ENCODE measurements around the gene MYOM1.

MYOM1 gene

GRCh38 chr18:3157086-3157485 lies 62.7 kb downstream of the MYOM1 start:
- Histone ChIP-seq H3K4me3 (ENCODE audit: low read depth, low read length) (no peak overlapping the region), H3K9me3 (ENCODE audit: control insufficient read depth, insufficient read depth, low read depth, low read length) (no peaks in the 10 kb centered on the region), H3K27ac (ENCODE audit: low read depth, low read length) (no peak overlapping the region), H3K27me3 (ENCODE audit: control insufficient read depth, insufficient read depth, low read length) (no peaks in the 10 kb centered on the region), H3K36me3 (ENCODE audit: control insufficient read depth, insufficient read depth, low read length) (no peaks in the 10 kb centered on the region), H3K4me1 (ENCODE audit: control insufficient read depth, insufficient read depth, low read length) (peaks cover under 1% of the 10 kb centered on the region; the same call in 1 of the 2 replicates), H3K9ac (ENCODE audit: low read length) (no peak overlapping the region)

GRCh38 chr18:3156325-3156640 lies 63.5 kb downstream of the MYOM1 start:
- no peaks in the 10 kb centered on the region for H3K36me3 ChIP-seq (ENCODE audit: control insufficient read depth, insufficient read depth, low read length)
- H3K4me1 ChIP-seq (ENCODE audit: control insufficient read depth, insufficient read depth, low read length) = 0 out of 2 replicates have a peak, but pooled peaks cover 2% of the 10 kb centered on the region
- H3K4me3 ChIP-seq (ENCODE audit: low read depth, low read length) = no peak overlapping the region
- H3K9ac ChIP-seq (ENCODE audit: low read length) = no peak overlapping the region
- no peaks in the 10 kb centered on the region for H3K9me3 ChIP-seq (ENCODE audit: control insufficient read depth, insufficient read depth, low read depth, low read length)
- H3K27me3 ChIP-seq (ENCODE audit: control insufficient read depth, insufficient read depth, low read length) = no peaks in the 10 kb centered on the region
- no peak overlapping the region for H3K27ac ChIP-seq (ENCODE audit: low read depth, low read length)

- no peak overlapping the region for H3K9ac ChIP-seq (ENCODE audit: low read length)
- H3K9me3 ChIP-seq (ENCODE audit: control insufficient read depth, insufficient read depth, low read depth, low read length) = no peaks in the 10 kb centered on the region
- no peak overlapping the region for H3K27ac ChIP-seq (ENCODE audit: low read depth, low read length)
- H3K4me1 ChIP-seq (ENCODE audit: control insufficient read depth, insufficient read depth, low read length) = 0 out of 2 replicates have a peak, but pooled peaks cover 2% of the 10 kb centered on the region
- no peaks in the 10 kb centered on the region for H3K27me3 ChIP-seq (ENCODE audit: control insufficient read depth, insufficient read depth, low read length)
- H3K36me3 ChIP-seq (ENCODE audit: control insufficient read depth, insufficient read depth, low read length) = no peaks in the 10 kb centered on the region
- H3K4me3 ChIP-seq (ENCODE audit: low read depth, low read length) = no peak overlapping the region
Observed at GRCh38 chr18:3154214-3154613, 65.6 kb downstream of the MYOM1 start.

DNA sequence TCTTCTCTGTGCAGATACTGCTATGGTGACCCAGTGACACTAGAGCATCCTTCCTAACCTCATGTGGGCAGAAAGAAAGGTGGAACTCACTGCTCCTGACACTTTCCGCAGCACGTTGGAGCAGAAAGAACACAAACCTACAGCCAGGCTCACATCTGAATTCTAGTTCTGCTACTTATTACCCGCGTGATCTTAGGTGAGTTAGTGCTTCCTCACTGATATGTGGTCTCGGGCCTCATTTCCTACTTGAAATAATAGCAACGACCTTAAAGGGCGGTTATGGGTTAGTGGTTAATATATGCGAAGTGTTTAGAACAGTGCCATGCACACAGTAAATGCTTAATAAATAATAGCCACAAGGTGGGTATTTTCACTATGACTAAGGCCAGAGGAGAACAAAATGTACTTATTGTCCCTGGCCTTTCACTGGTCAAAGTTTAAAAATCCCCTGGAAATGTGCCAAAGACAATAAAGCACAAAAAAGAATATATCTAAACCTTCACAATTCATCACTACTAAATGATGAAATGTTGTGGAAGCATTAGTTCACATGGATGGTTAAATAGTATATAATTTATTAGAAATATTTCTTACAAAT lies 66.6 kb downstream of the MYOM1 start:
- no peak overlapping the region for H3K4me3 ChIP-seq (ENCODE audit: low read depth, low read length)
- no peaks in the 10 kb centered on the region for H3K9me3 ChIP-seq (ENCODE audit: control insufficient read depth, insufficient read depth, low read depth, low read length)
- 0 out of 2 replicates have a peak, but pooled peaks cover 2% of the 10 kb centered on the region for H3K4me1 ChIP-seq (ENCODE audit: control insufficient read depth, insufficient read depth, low read length)
- H3K9ac ChIP-seq (ENCODE audit: low read length) = no peak overlapping the region
- no peaks in the 10 kb centered on the region for H3K27me3 ChIP-seq (ENCODE audit: control insufficient read depth, insufficient read depth, low read length)
- H3K27ac ChIP-seq (ENCODE audit: low read depth, low read length) = no peak overlapping the region
- no peaks in the 10 kb centered on the region for H3K36me3 ChIP-seq (ENCODE audit: control insufficient read depth, insufficient read depth, low read length)

DNA sequence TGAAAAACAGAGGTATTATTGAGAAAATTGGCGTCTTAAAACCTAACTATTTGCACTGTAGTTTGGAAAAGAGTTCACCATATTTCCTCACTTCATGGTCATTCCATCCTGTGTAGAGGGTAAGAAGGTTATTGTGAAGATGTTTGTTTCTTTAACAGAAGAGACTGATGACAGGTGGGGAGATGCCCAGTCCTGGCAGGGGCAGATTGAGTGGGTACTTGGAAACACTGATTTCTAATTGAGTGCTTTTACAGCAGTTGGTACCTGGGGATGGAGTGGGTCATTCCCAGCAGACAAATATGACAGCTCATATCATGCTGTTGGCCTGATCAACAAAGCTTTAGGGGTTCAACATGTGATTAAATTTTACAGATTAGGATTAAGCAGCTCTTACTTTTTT lies 67.5 kb downstream of the MYOM1 start:
- Histone ChIP-seq H3K9me3 (ENCODE audit: control insufficient read depth, insufficient read depth, low read depth, low read length) (no peaks in the 10 kb centered on the region), H3K4me1 (ENCODE audit: control insufficient read depth, insufficient read depth, low read length) (0 out of 2 replicates have a peak, but pooled peaks cover 2% of the 10 kb centered on the region), H3K27ac (ENCODE audit: low read depth, low read length) (no peak overlapping the region), H3K36me3 (ENCODE audit: control insufficient read depth, insufficient read depth, low read length) (no peaks in the 10 kb centered on the region), H3K27me3 (ENCODE audit: control insufficient read depth, insufficient read depth, low read length) (no peaks in the 10 kb centered on the region), H3K4me3 (ENCODE audit: low read depth, low read length) (no peak overlapping the region), H3K9ac (ENCODE audit: low read length) (no peak overlapping the region)

DNA sequence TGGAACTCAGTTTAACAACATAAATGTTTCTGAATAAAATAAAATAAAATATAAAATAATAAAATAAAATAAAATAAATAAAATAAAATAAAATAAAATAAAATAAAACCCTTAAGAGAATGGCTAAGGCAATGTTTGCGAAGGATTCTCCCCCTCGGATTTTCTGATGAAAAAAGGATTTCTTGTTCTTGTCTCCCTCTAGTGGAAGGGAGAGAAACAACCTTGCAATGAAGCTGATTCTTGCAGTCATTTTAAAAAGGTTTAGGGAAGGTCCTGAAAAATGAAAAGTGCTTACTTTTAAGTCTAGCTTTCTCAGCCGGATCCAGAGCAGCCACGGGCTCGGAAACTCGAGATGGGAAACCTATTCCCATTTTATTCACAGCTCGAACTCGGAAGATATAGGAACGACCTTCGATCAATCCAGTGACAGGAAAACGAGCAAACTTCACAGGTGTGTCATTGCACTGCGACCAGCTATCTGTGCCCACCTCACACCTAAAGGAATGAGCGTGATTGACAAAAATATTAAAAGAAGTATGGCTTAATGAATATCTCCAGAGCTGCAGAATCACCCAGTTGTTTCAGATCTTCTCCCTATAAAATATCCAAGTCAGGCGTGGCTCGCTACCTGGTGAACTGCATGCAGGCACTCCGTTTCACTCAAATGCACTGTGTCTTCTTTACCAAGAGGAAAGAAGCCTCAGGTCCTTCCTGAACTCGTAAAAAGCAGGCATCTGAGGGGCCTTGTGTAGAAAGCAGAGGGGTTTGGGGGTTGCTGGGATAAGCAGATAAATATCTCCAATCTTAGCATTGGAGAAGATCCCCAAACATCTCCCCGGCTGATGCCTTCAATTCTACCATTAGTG lies 68.1 kb downstream of the MYOM1 start:
- Histone ChIP-seq H3K27ac (ENCODE audit: low read depth, low read length) (no peak overlapping the region), H3K4me3 (ENCODE audit: low read depth, low read length) (no peak overlapping the region), H3K9ac (ENCODE audit: low read length) (no peak overlapping the region), H3K9me3 (ENCODE audit: control insufficient read depth, insufficient read depth, low read depth, low read length) (no peaks in the 10 kb centered on the region), H3K36me3 (ENCODE audit: control insufficient read depth, insufficient read depth, low read length) (no peaks in the 10 kb centered on the region), H3K27me3 (ENCODE audit: control insufficient read depth, insufficient read depth, low read length) (no peaks in the 10 kb centered on the region), H3K4me1 (ENCODE audit: control insufficient read depth, insufficient read depth, low read length) (0 out of 2 replicates have a peak, but pooled peaks cover 2% of the 10 kb centered on the region)

DNA sequence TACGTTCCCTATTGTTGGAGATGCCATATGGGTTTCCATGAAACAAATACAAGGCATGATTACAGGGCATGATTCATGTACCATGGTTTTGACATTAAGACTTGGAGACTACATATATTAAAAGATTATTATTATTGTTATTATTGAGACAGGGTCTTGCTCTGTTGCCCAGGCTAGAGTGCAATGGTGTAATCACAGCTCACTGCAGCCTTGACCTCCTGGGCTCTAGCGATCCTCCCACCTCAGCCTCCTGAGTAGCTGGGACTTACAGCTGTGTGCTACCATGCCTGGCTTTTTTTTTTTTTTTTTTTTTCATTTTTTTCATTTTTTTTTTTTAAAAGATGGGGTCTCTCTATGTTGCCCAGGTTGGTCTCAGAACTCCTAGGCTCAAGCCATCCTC lies 69.1 kb downstream of the MYOM1 start:
- Histone ChIP-seq H3K9ac (ENCODE audit: low read length) (no peak overlapping the region), H3K36me3 (ENCODE audit: control insufficient read depth, insufficient read depth, low read length) (no peaks in the 10 kb centered on the region), H3K4me1 (ENCODE audit: control insufficient read depth, insufficient read depth, low read length) (0 out of 2 replicates have a peak, but pooled peaks cover 2% of the 10 kb centered on the region), H3K4me3 (ENCODE audit: low read depth, low read length) (no peak overlapping the region), H3K27me3 (ENCODE audit: control insufficient read depth, insufficient read depth, low read length) (no peaks in the 10 kb centered on the region), H3K9me3 (ENCODE audit: control insufficient read depth, insufficient read depth, low read depth, low read length) (no peaks in the 10 kb centered on the region), H3K27ac (ENCODE audit: low read depth, low read length) (no peak overlapping the region)

GRCh38 chr18:3150274-3150673 lies 69.5 kb downstream of the MYOM1 start:
- H3K36me3 ChIP-seq (ENCODE audit: control insufficient read depth, insufficient read depth, low read length) = no peaks in the 10 kb centered on the region
- H3K27me3 ChIP-seq (ENCODE audit: control insufficient read depth, insufficient read depth, low read length) = no peaks in the 10 kb centered on the region
- H3K9me3 ChIP-seq (ENCODE audit: control insufficient read depth, insufficient read depth, low read depth, low read length) = no peaks in the 10 kb centered on the region
- H3K4me3 ChIP-seq (ENCODE audit: low read depth, low read length) = no peak overlapping the region
- 0 out of 2 replicates have a peak, but pooled peaks cover 2% of the 10 kb centered on the region for H3K4me1 ChIP-seq (ENCODE audit: control insufficient read depth, insufficient read depth, low read length)
- H3K9ac ChIP-seq (ENCODE audit: low read length) = no peak overlapping the region
- H3K27ac ChIP-seq (ENCODE audit: low read depth, low read length) = no peak overlapping the region

GRCh38 chr18:3148930-3149535 lies 70.7 kb downstream of the MYOM1 start:
- no peak overlapping the region for H3K9ac ChIP-seq (ENCODE audit: low read length)
- H3K9me3 ChIP-seq (ENCODE audit: control insufficient read depth, insufficient read depth, low read depth, low read length) = no peaks in the 10 kb centered on the region
- H3K27me3 ChIP-seq (ENCODE audit: control insufficient read depth, insufficient read depth, low read length) = no peaks in the 10 kb centered on the region
- no peak overlapping the region for H3K4me3 ChIP-seq (ENCODE audit: low read depth, low read length)
- H3K4me1 ChIP-seq (ENCODE audit: control insufficient read depth, insufficient read depth, low read length) = 0 out of 2 replicates have a peak, but pooled peaks cover 2% of the 10 kb centered on the region
- no peak overlapping the region for H3K27ac ChIP-seq (ENCODE audit: low read depth, low read length)
- H3K36me3 ChIP-seq (ENCODE audit: control insufficient read depth, insufficient read depth, low read length) = no peaks in the 10 kb centered on the region

DNA sequence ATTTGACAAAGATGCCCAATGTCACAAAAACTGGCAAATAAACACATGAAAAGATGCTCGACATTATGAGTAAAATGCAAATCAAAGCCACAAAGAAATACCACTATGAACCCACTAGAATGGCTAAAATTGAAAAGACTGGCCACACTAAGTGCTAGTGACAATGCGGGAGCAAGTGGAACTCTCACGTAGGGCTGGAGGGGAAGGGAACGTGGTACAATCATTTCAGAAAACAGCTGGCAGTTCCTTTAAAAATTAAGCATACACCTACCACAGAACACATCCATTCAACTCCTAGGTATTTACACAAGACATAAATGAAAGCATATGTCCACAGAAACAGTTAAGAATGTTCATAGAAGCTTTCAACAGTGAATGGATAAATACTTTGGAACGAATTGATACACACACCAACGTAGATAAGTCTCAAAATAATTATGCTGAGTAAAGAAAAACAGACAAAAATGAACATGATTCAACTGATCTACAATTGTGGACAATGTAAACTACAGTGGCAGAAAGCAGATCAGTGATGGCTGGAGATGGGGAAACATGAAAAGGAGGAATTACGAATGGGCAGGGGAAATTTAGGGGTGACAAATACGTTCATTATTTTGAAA lies 71.7 kb downstream of the MYOM1 start:
- H3K4me1 ChIP-seq (ENCODE audit: control insufficient read depth, insufficient read depth, low read length) = 0 out of 2 replicates have a peak, but pooled peaks cover 2% of the 10 kb centered on the region

More for the DNA sequence above, 71.7 kb downstream of the MYOM1 start:
- no peak overlapping the region for H3K9ac ChIP-seq (ENCODE audit: low read length)
- no peaks in the 10 kb centered on the region for H3K27me3 ChIP-seq (ENCODE audit: control insufficient read depth, insufficient read depth, low read length)
- H3K4me3 ChIP-seq (ENCODE audit: low read depth, low read length) = no peak overlapping the region
- no peaks in the 10 kb centered on the region for H3K36me3 ChIP-seq (ENCODE audit: control insufficient read depth, insufficient read depth, low read length)
- no peaks in the 10 kb centered on the region; the same call in 1 of the 2 replicates for H3K9me3 ChIP-seq (ENCODE audit: control insufficient read depth, insufficient read depth, low read depth, low read length)
- no peak overlapping the region for H3K27ac ChIP-seq (ENCODE audit: low read depth, low read length)
